K562 (cell line): ENCODE measurements around the gene PLAAT1. TPM values are rescaled to one million over a fixed set of nuclear protein-coding genes. Genes with fewer than 3 reads are reported as not detected.

Source experiments
- ATAC-seq: fragments of 200-7000 bp; cut with Tn5 transposase; 3 replicates; pipeline ENCODE4 v1.9.1; 2020; ENCODE audit warnings: moderate library complexity
- BruUV-seq: library from RNA; stranded (reverse); fragments of 400-500 nt; replicated peaks from 2 replicates; lab custom pipeline; 2021; lab: Mats Ljungman, UMichigan
- CTCF ChIA-PET: fragments of 300-600 bp; formaldehyde crosslinking; extraction: SDS; loops from one replicate; lab custom pipeline; 2021; ENCODE audit warnings: low intra/inter-chr PET ratio; lab: Yijun Ruan, JAX
- POLR2A ChIA-PET: fragments of 300-600, 350-650 bp; sonication (Branson Sonifier 250); formaldehyde crosslinking; extraction: SDS; loops from one replicate; lab custom pipeline; 2021; ENCODE audit warnings: antibody characterized with exemption, inconsistent platforms; lab: Yijun Ruan, JAX
- DNase-seq, 4 experiments: peaks; one replicate each; pipeline versions ENCODE4 v3.0.0 to v3.0.0-alpha.2; 2011 to 2018; ENCODE audit warnings: low spot score in 3 of 4, mixed read lengths in 3 of 4; ENCODE audit errors: extremely low read depth in 1 of 4
- FAIRE-seq: peaks from 2 replicates; lab custom pipeline; 2011; peaks lifted over from hg19 to GRCh38; lab: Jason Lieb, UNC
- H2AFZ ChIP-seq: 2 replicates; pipeline ENCODE4 v1.6.0; 2011; ENCODE audit warnings: low read depth, low read length, control low read depth, inconsistent platforms
- H3K27ac ChIP-seq: fragments of 200-600 bp; 3 replicates; pipeline ENCODE4 v1.8.0; 2011; ENCODE audit warnings: low read depth, mild to moderate bottlenecking, control low read depth, inconsistent platforms, low read length, moderate library complexity, mixed read lengths; ENCODE audit errors: extremely low read depth
- H3K27me3 ChIP-seq, 2 experiments: fragments of 300-600 bp in 1 of 2; 2 replicates in 1 of 2; 3 replicates in 1 of 2; pipeline versions ENCODE4 v1.6.0 to v1.8.0; 2011; ENCODE audit warnings: inconsistent platforms in 2 of 2, low read length in 2 of 2, mild to moderate bottlenecking in 1 of 2, mixed read lengths in 1 of 2, moderate library complexity in 1 of 2; ENCODE audit not compliant: control insufficient read depth in 2 of 2, insufficient read depth in 2 of 2
- H3K36me3 ChIP-seq: fragments of 300-600 bp; 3 replicates; pipeline ENCODE4 v1.8.0; 2011; ENCODE audit warnings: mild to moderate bottlenecking, low read length, inconsistent platforms; ENCODE audit not compliant: control insufficient read depth, insufficient read depth
- H3K4me1 ChIP-seq, 2 experiments: fragments of 200-600 bp in 1 of 2; replicated peaks in 1 of 2; 2 replicates in 1 of 2; 3 replicates in 1 of 2; pipeline versions ENCODE4 v1.5.1 to v1.8.0; 2011; ENCODE audit warnings: inconsistent platforms in 2 of 2, low read length in 2 of 2, mild to moderate bottlenecking in 1 of 2, mixed read lengths in 1 of 2, moderate library complexity in 1 of 2; ENCODE audit not compliant: control insufficient read depth in 2 of 2, insufficient read depth in 2 of 2
- H3K4me2 ChIP-seq: 2 replicates; pipeline ENCODE4 v1.6.1; 2011; ENCODE audit warnings: low read length, control low read depth, inconsistent platforms, mixed read lengths; ENCODE audit not compliant: insufficient read depth
- H3K4me3 ChIP-seq: fragments of 200-600 bp; sonication (generic), shearing (Covaris generic); 2 replicates; pipeline ENCODE4 v1.5.1; 2016; ENCODE audit warnings: control low read depth, inconsistent platforms
- H3K79me2 ChIP-seq: fragments of 200-600 bp; 3 replicates; pipeline ENCODE4 v1.8.0; 2011; ENCODE audit warnings: low read length, inconsistent platforms; ENCODE audit not compliant: control insufficient read depth, insufficient read depth
- H3K9ac ChIP-seq, 2 experiments: 2 replicates each; pipeline versions ENCODE4 v1.6.0 to v1.6.1; 2011; ENCODE audit warnings: low read depth in 2 of 2, low read length in 2 of 2, control low read depth in 1 of 2, inconsistent platforms in 1 of 2, mild to moderate bottlenecking in 1 of 2, mixed read lengths in 1 of 2; ENCODE audit not compliant: insufficient read depth in 1 of 2
- H3K9me1 ChIP-seq: one replicate; pipeline ENCODE4 v1.6.0; 2011; ENCODE audit warnings: inconsistent platforms, mild to moderate bottlenecking, low read length, moderate library complexity; ENCODE audit not compliant: control insufficient read depth, insufficient read depth
- H3K9me3 ChIP-seq: replicated peaks from 2 replicates; pipeline ENCODE4 v1.5.1; 2011; ENCODE audit warnings: low read depth, low read length, inconsistent platforms; ENCODE audit not compliant: control insufficient read depth, insufficient read depth
- H4K20me1 ChIP-seq: replicated peaks from 2 replicates; pipeline ENCODE4 v1.6.1; 2011; ENCODE audit warnings: low read length, inconsistent platforms, mixed read lengths; ENCODE audit not compliant: control insufficient read depth, insufficient read depth
- CBFA2T2 ChIP-seq: fragments of 450-650 bp; conservative IDR thresholded peaks from 2 replicates; pipeline ENCODE4 v1.6.1; 2017; ENCODE audit warnings: mild to moderate bottlenecking
- CREM ChIP-seq: IDR thresholded peaks from 2 replicates; pipeline ENCODE4 v1.6.1; 2014; ENCODE audit warnings: antibody characterized with exemption, low read depth
- FOXA1 ChIP-seq: fragments of 450-650 bp; IDR thresholded peaks from 2 replicates; pipeline ENCODE4 v1.6.1; 2016; ENCODE audit warnings: mild to moderate bottlenecking, borderline replicate concordance
- MYC ChIP-seq, 2 experiments: fragments of 250-450 bp in 1 of 2; sonication (Bioruptor Pico) in 1 of 2; IDR thresholded peaks; 2 replicates each; pipeline versions ENCODE4 v1.5.1 to v1.6.1; 2012 to 2021; ENCODE audit warnings: low read depth in 2 of 2, borderline replicate concordance in 1 of 2, improper control_type of control experiment in 1 of 2, low read length in 1 of 2, mild to moderate bottlenecking in 1 of 2, moderate library complexity in 1 of 2
- STAG1 ChIP-seq: sonication (generic); formaldehyde crosslinking; IDR thresholded peaks from 2 replicates; pipeline ENCODE4 v1.5.0; 2020; ENCODE audit warnings: missing genetic modification reagents, borderline replicate concordance
- ZBTB17 ChIP-seq: fragments of 450-650 bp; formaldehyde crosslinking; IDR thresholded peaks from 2 replicates; pipeline ENCODE4 v1.4.0; 2020; ENCODE audit warnings: mild to moderate bottlenecking
- ZBTB5 ChIP-seq: fragments of 450-650 bp; IDR thresholded peaks from 2 replicates; pipeline ENCODE4 v1.6.1; 2017; ENCODE audit warnings: antibody characterized with exemption
- ZFPM2 ChIP-seq: fragments of 250-450 bp; sonication (Bioruptor Pico); IDR thresholded peaks from 2 replicates; pipeline ENCODE4 v1.5.1; 2022; ENCODE audit warnings: mild to moderate bottlenecking
- ZNF518B ChIP-seq: fragments of 250-450 bp; sonication (Bioruptor Pico); IDR thresholded peaks from 2 replicates; pipeline ENCODE4 v1.5.0; 2021; ENCODE audit warnings: mild to moderate bottlenecking, moderate library complexity
- WGBS: fragments of 100-300 bp; shearing (Covaris generic); methylation state at CpG from one replicate; pipeline ENCODE4 v1.1.6; 2016; ENCODE audit warnings: low coverage, mixed read lengths; ENCODE audit not compliant: insufficient coverage; ENCODE audit errors: missing lambda C conversion rate; 5-methylcytosine and 5-hydroxymethylcytosine counted together
- in situ Hi-C: fragments of 300-500 bp; cut with MboI; formaldehyde crosslinking; loops from 4 replicates; pipeline ENCODE4 v1.15.0; 2018; ENCODE audit warnings: inconsistent platforms, mixed read lengths
- intact Hi-C: fragments of 100-400 bp; cut with micrococcal nuclease; formaldehyde crosslinking; loops from 2 replicates; pipeline ENCODE4 v1.14.2; 2022
- polyA plus RNA-seq, 8 experiments: library from polyadenylated mRNA; depleted of rRNA in 4 of 8; stranded (reverse) in 5 of 8; unstranded in 3 of 8; fragments of >200 nt; fragmentation: Nextera tagmentation in 2 of 8; fragmentation: Illumina TruSeq in 1 of 8; extraction: Ambion mirVana in 2 of 8; extraction: Trizol in 1 of 8; gene quantifications; 2 replicates each; pipeline versions ENCODE4 v1.2.1 to v1.2.3, GENCODE V29; 2011 to 2014; ENCODE audit warnings: inconsistent platforms in 1 of 8, missing spikeins in 1 of 8
- total RNA-seq, 7 experiments: library from RNA; depleted of rRNA in 6 of 7; stranded (reverse); fragments of >200 nt in 6 of 7; fragmentation: Illumina TruSeq in 2 of 7; extraction: Trizol in 2 of 7; gene quantifications; 2 replicates each; pipeline versions ENCODE4 v1.2.1 to v1.2.3, GENCODE V29; 2011 to 2021; ENCODE audit warnings: low replicate concordance in 1 of 7

The PLAAT1 gene
- total and polyA plus RNA-seq, 9 of the 15 experiments (the other 6 are each of a cell fraction or from before 2014, with no cell fraction given) = 0.34 to 3.1 (median 1.5) TPM

- no peak overlapping the region for H2AFZ ChIP-seq
- H3K27ac ChIP-seq = no peak overlapping the region
- in situ Hi-C loops (no loop called here), intact Hi-C loops (no loop called here)
- no peak overlapping the region for H3K4me3 ChIP-seq
- FAIRE-seq (no peak), ATAC-seq (no peak), DNase-seq (no peak)
- 8% methylated on average over 2 of the region's 2 CpGs for WGBS
- ChIA-PET CTCF (no interaction called here), POLR2A (no interaction called here)
- no TSS peak for BruUV-seq
- H3K36me3 ChIP-seq = no peaks in the 10 kb centered on the region
- no peak overlapping the region for H3K4me2 ChIP-seq
- no peaks in the 10 kb centered on the region for H3K9me1 ChIP-seq
- no peaks in the 10 kb centered on the region for H4K20me1 ChIP-seq
- no peaks in the 10 kb centered on the region for H3K4me1 ChIP-seq
- no peaks in the 10 kb centered on the region for H3K27me3 ChIP-seq
- H3K9ac ChIP-seq = no peak overlapping the region
- no peaks in the 10 kb centered on the region for H3K9me3 ChIP-seq
- no peaks in the 10 kb centered on the region for H3K79me2 ChIP-seq
- TF ChIP-seq MYC (IDR thresholded peaks at IDR 0.05; ENCODE audit: low read depth, low read length) = no peak
- TF ChIP-seq MYC (CRISPR knock-in tag; IDR thresholded peaks at IDR 0.05; ENCODE audit: borderline replicate concordance, low read depth) = no peak
- no peak for TF ChIP-seq ZFPM2 (CRISPR knock-in tag)
- no peak for TF ChIP-seq STAG1
- TF ChIP-seq ZBTB5 = no peak
- no peak for TF ChIP-seq ZNF518B (CRISPR knock-in tag)
- TF ChIP-seq CBFA2T2 = no peak
- no peak for TF ChIP-seq FOXA1
- TF ChIP-seq ZBTB17 (CRISPR knock-in tag) = no peak
- no peak for TF ChIP-seq CREM
Measured at GRCh38 chr3:193248848-193249468, 7.9 kb downstream of the PLAAT1 start.
